Measurements from ENCODE around the gene JAG2.

JAG2 gene

DNA sequence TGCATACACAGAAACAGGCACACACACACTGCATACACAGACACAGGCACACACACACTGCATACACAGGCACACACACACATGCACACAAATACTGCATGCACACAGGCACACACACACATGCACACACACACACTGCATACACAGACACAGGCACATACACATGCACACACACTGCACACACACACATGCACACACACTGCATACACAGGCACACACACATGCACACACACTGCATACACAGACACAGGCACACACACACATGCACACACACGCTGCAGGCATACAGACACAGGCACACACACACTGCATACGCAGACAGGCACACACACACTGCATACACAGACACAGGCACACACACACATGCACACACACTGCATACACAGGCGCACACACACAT is 47.0 kb upstream of the JAG2 start:
- ATAC-seq (ENCODE audit: insufficient read depth, low read depth) = no peak

DNA sequence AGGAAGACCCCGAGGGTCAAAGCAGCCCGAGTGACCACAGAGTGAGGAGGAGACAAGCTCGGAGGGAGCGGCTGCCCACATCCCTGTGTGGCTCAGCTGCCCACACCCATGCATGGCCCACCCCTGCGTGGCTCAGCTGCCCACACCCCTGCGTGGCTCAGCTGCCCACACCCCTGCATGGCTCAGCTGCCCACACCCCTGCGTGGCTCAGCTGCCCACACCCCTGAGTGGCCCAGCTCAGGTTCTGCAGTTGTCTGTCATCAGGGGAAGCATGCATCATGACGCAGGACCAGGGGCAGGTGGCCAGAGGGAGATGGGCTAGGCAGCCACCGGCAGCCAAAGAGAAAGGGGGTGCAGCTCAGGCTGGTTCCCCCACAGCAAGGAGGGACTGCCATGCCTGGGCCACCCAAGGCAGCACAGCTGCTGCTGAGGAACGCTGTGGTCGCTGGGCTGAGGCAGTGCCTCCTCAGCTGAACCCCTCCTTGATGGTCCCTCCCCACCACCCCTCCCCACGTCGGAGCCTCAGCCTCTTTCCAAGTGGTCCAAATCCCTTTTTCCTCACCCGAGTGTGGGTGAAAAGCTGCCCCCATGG is 45.8 kb upstream of the JAG2 start:
- Histone ChIP-seq H3K27me3 (ENCODE audit: insufficient read depth, low read length, poor library complexity) (no peaks in the 10 kb centered on the region), H3K27ac (ENCODE audit: low read length) (no peak overlapping the region), H3K36me3 (ENCODE audit: insufficient read depth, low read length) (peaks cover 90% of the 10 kb centered on the region), H2AFZ (ENCODE audit: low read depth, low read length) (no peak overlapping the region), H3K9me3 (ENCODE audit: insufficient read depth, low read length, severe bottlenecking) (no peaks in the 10 kb centered on the region), H3K79me2 (ENCODE audit: insufficient read depth, low read length) (no peaks in the 10 kb centered on the region), H3K9ac (ENCODE audit: low read depth, low read length) (no peak overlapping the region), H3K4me1 (ENCODE audit: insufficient read depth, low read length) (no peaks in the 10 kb centered on the region), H4K20me1 (ENCODE audit: insufficient read depth, low read length) (peaks cover 28% of the 10 kb centered on the region), H3K4me2 (ENCODE audit: insufficient read depth, low read length) (no peak overlapping the region), H3K4me3 (ENCODE audit: low read depth in 1 of 2, low read length in 2 of 2) (no peak overlapping the region)
- ATAC-seq (ENCODE audit: insufficient read depth, low read depth) = no peak
- no peak for TF ChIP-seq CTCF (IDR thresholded peaks at IDR 0.05; ENCODE audit: borderline replicate concordance, extremely low read depth, low read length, poor library complexity, severe bottlenecking)
- TF ChIP-seq EZH2 (IDR thresholded peaks at IDR 0.05; ENCODE audit: borderline replicate concordance, low read depth, low read length, severe bottlenecking) = no peak
- no peak for DNase-seq

More for the DNA sequence above, 47.0 kb upstream of the JAG2 start:
- Histone ChIP-seq H2AFZ (ENCODE audit: low read depth, low read length) (no peak overlapping the region), H3K4me3 (ENCODE audit: low read depth in 1 of 2, low read length in 2 of 2) (no peak overlapping the region), H3K27me3 (ENCODE audit: insufficient read depth, low read length, poor library complexity) (no peaks in the 10 kb centered on the region), H3K36me3 (ENCODE audit: insufficient read depth, low read length) (peaks cover 92% of the 10 kb centered on the region), H3K9me3 (ENCODE audit: insufficient read depth, low read length, severe bottlenecking) (no peaks in the 10 kb centered on the region), H3K4me1 (ENCODE audit: insufficient read depth, low read length) (no peaks in the 10 kb centered on the region), H4K20me1 (ENCODE audit: insufficient read depth, low read length) (peaks cover 31% of the 10 kb centered on the region), H3K79me2 (ENCODE audit: insufficient read depth, low read length) (no peaks in the 10 kb centered on the region), H3K27ac (ENCODE audit: low read length) (no peak overlapping the region), H3K9ac (ENCODE audit: low read depth, low read length) (no peak overlapping the region), H3K4me2 (ENCODE audit: insufficient read depth, low read length) (no peak overlapping the region)
- DNase-seq = no peak
- no peak for TF ChIP-seq EZH2 (IDR thresholded peaks at IDR 0.05; ENCODE audit: borderline replicate concordance, low read depth, low read length, severe bottlenecking)

GRCh38 chr14:105213361-105213760 is 44.8 kb upstream of the JAG2 start:
- no peak overlapping the region for H3K4me2 ChIP-seq (ENCODE audit: insufficient read depth, low read length)
- TF ChIP-seq CTCF (IDR thresholded peaks at IDR 0.05; ENCODE audit: borderline replicate concordance, extremely low read depth, low read length, poor library complexity, severe bottlenecking) (no peak), EZH2 (IDR thresholded peaks at IDR 0.05; ENCODE audit: borderline replicate concordance, low read depth, low read length, severe bottlenecking) (no peak)
- H3K9ac ChIP-seq (ENCODE audit: low read depth, low read length) = no peak overlapping the region
- peaks cover 28% of the 10 kb centered on the region for H4K20me1 ChIP-seq (ENCODE audit: insufficient read depth, low read length)
- DNase-seq (no peak), ATAC-seq (ENCODE audit: insufficient read depth, low read depth) (no peak)
- no peaks in the 10 kb centered on the region for H3K79me2 ChIP-seq (ENCODE audit: insufficient read depth, low read length)
- no peaks in the 10 kb centered on the region for H3K9me3 ChIP-seq (ENCODE audit: insufficient read depth, low read length, severe bottlenecking)
- no peak overlapping the region for H3K4me3 ChIP-seq (ENCODE audit: low read depth in 1 of 2, low read length in 2 of 2)
- H3K27ac ChIP-seq (ENCODE audit: low read length) = no peak overlapping the region
- H2AFZ ChIP-seq (ENCODE audit: low read depth, low read length) = no peak overlapping the region
- H3K27me3 ChIP-seq (ENCODE audit: insufficient read depth, low read length, poor library complexity) = no peaks in the 10 kb centered on the region
- H3K36me3 ChIP-seq (ENCODE audit: insufficient read depth, low read length) = peaks cover 80% of the 10 kb centered on the region
- no peaks in the 10 kb centered on the region for H3K4me1 ChIP-seq (ENCODE audit: insufficient read depth, low read length)

DNA sequence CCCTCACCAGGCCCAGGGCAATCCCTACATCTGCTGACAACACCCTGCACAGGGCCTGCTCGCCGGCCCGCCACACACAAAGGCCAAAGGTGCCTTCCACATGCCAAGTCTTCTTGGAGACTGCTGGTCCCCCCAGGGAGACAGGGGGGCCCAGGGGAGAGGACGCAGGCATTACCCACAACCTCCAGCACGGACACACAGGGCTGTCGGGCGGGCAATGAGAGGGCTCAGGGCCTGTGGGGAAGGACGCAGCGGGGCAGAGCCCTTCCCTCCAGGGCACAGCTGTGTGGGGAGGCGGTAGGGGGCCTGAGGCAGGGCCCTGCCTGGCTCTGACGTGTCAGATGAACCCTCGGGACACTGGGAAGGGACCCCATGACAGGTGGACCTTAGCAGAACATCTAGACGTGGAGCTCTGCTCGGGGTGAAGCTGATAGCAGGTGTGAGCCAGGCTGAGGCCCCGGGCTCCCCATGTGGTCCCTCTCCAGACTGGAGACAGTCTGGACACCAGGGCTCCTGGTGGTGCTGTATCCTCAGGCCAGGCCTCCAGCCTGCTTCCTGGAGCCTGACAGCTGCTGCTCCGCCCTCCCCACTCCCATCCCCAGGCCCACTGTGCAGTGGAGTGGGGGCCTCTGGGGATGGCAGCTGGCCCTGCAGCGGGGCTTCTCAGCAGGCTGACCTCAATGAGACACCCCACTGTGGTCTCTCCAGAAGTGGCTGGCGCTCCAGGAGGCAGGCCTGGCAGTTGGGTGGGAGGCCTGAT is 44.1 kb upstream of the JAG2 start:
- no peaks in the 10 kb centered on the region for H3K9me3 ChIP-seq (ENCODE audit: insufficient read depth, low read length, severe bottlenecking)
- no peak overlapping the region for H3K27ac ChIP-seq (ENCODE audit: low read length)
- ATAC-seq (ENCODE audit: insufficient read depth, low read depth) (no peak), DNase-seq (no peak)
- H2AFZ ChIP-seq (ENCODE audit: low read depth, low read length) = no peak overlapping the region
- H3K4me2 ChIP-seq (ENCODE audit: insufficient read depth, low read length) = no peak overlapping the region
- TF ChIP-seq CTCF (IDR thresholded peaks at IDR 0.05; ENCODE audit: borderline replicate concordance, extremely low read depth, low read length, poor library complexity, severe bottlenecking) (no peak), EZH2 (IDR thresholded peaks at IDR 0.05; ENCODE audit: borderline replicate concordance, low read depth, low read length, severe bottlenecking) (no peak)
- no peak overlapping the region for H3K4me3 ChIP-seq (ENCODE audit: low read depth in 1 of 2, low read length in 2 of 2)
- no peak overlapping the region for H3K9ac ChIP-seq (ENCODE audit: low read depth, low read length)
- H3K27me3 ChIP-seq (ENCODE audit: insufficient read depth, low read length, poor library complexity) = no peaks in the 10 kb centered on the region
- H3K79me2 ChIP-seq (ENCODE audit: insufficient read depth, low read length) = no peaks in the 10 kb centered on the region
- no peaks in the 10 kb centered on the region for H3K4me1 ChIP-seq (ENCODE audit: insufficient read depth, low read length)
- peaks cover 29% of the 10 kb centered on the region for H4K20me1 ChIP-seq (ENCODE audit: insufficient read depth, low read length)
- H3K36me3 ChIP-seq (ENCODE audit: insufficient read depth, low read length) = peaks cover 74% of the 10 kb centered on the region

All from DND-41 (cell line).